Measurements from ENCODE around the gene COL28A1. TPM values are rescaled to one million over a fixed set of nuclear protein-coding genes. Genes with fewer than 3 reads are reported as not detected.

COL28A1 gene
- total and polyA plus RNA-seq, 7 experiments from 2014 or later: 0.12 to 0.49 (median 0.38) TPM; not detected in 2

GRCh38 chr7:7519056-7519455 lies 16.6 kb downstream of the COL28A1 start:
- H3K36me3 Mint-ChIP-seq: no peaks in the 10 kb centered on the region
- H3K9me3 Mint-ChIP-seq: no peaks in the 10 kb centered on the region
- intact Hi-C loops (cut with micrococcal nuclease): no loop called here

GRCh38 chr7:7517754-7518153 lies 17.9 kb downstream of the COL28A1 start:
- H3K27me3 ChIP-seq (ENCODE audit: control insufficient read depth in 2 of 2, insufficient read depth in 2 of 2, low read length in 2 of 2): no peaks in the 10 kb centered on the region
- Mint-ChIP-seq H3K27ac (no peak overlapping the region), H3K4me1 (no peaks in the 10 kb centered on the region), H3K27me3 (peaks cover 0 to 7% (median 0%) of the 10 kb centered on the region in 5 donors), H3K36me3 (no peaks in the 10 kb centered on the region), H3K4me3 (no peak overlapping the region), H3K9me3 (no peaks in the 10 kb centered on the region)
- DNase-seq: no peak
- H3K36me3 ChIP-seq (ENCODE audit: control insufficient read depth in 2 of 3, insufficient read depth in 3 of 3, low read length in 3 of 3): no peaks in the 10 kb centered on the region
- H3K4me1 ChIP-seq (ENCODE audit: control insufficient read depth in 2 of 2, insufficient read depth in 2 of 2, low read length in 2 of 2): no peaks in the 10 kb centered on the region
- H3K9me3 ChIP-seq (ENCODE audit: control insufficient read depth in 2 of 3, low read length in 3 of 3): no peaks in the 10 kb centered on the region
- POLR2A ChIA-PET: no interaction called here
- intact Hi-C loops (cut with micrococcal nuclease): no loop called here
- CTCF ChIA-PET: no interaction called here
- no peak overlapping the region for H3K27ac ChIP-seq (ENCODE audit: low read depth, low read length)
- H3K4me3 ChIP-seq (ENCODE audit: low read length): no peak overlapping the region
- no peak for ATAC-seq

More at GRCh38 chr7:7519056-7519455, 16.6 kb downstream of the COL28A1 start:
- H3K36me3 ChIP-seq (ENCODE audit: control insufficient read depth in 2 of 3, insufficient read depth in 3 of 3, low read length in 3 of 3): no peaks in the 10 kb centered on the region
- Mint-ChIP-seq H3K4me1 (no peaks in the 10 kb centered on the region), H3K4me3 (no peak overlapping the region), H3K27me3 (peaks cover 0 to 7% (median 0%) of the 10 kb centered on the region in 5 donors), H3K27ac (no peak overlapping the region)
- ATAC-seq: no peak
- H3K9me3 ChIP-seq (ENCODE audit: control insufficient read depth in 2 of 3, low read length in 3 of 3): no peaks in the 10 kb centered on the region
- H3K4me1 ChIP-seq (ENCODE audit: control insufficient read depth in 2 of 2, insufficient read depth in 2 of 2, low read length in 2 of 2): no peaks in the 10 kb centered on the region
- H3K27ac ChIP-seq (ENCODE audit: low read depth, low read length): no peak overlapping the region
- DNase-seq: no peak
- peaks cover 0 to under 1% of the 10 kb centered on the region in 2 donors for H3K27me3 ChIP-seq (ENCODE audit: control insufficient read depth in 2 of 2, insufficient read depth in 2 of 2, low read length in 2 of 2)
- CTCF ChIA-PET: no interaction called here
- no peak overlapping the region for H3K4me3 ChIP-seq (ENCODE audit: low read length)
- POLR2A ChIA-PET: no interaction called here

- Mint-ChIP-seq H3K27me3 (peaks cover 0 to 10% (median 0%) of the 10 kb centered on the region in 5 donors), H3K36me3 (no peaks in the 10 kb centered on the region), H3K4me3 (no peak overlapping the region), H3K9me3 (no peaks in the 10 kb centered on the region), H3K27ac (no peak overlapping the region), H3K4me1 (no peaks in the 10 kb centered on the region)
- Histone ChIP-seq H3K36me3 (ENCODE audit: control insufficient read depth in 2 of 3, insufficient read depth in 3 of 3, low read length in 3 of 3) (no peaks in the 10 kb centered on the region), H3K9me3 (ENCODE audit: control insufficient read depth in 2 of 3, low read length in 3 of 3) (no peaks in the 10 kb centered on the region), H3K27ac (ENCODE audit: low read depth, low read length) (no peak overlapping the region), H3K4me3 (ENCODE audit: low read length) (no peak overlapping the region), H3K27me3 (ENCODE audit: control insufficient read depth in 2 of 2, insufficient read depth in 2 of 2, low read length in 2 of 2) (no peaks in the 10 kb centered on the region), H3K4me1 (ENCODE audit: control insufficient read depth in 2 of 2, insufficient read depth in 2 of 2, low read length in 2 of 2) (no peaks in the 10 kb centered on the region)
- intact Hi-C loops (cut with micrococcal nuclease): no loop called here
- DNase-seq (no peak), ATAC-seq (no peak)
- CTCF ChIA-PET: no interaction called here
- POLR2A ChIA-PET: no interaction called here
These were observed 19.0 kb downstream of the COL28A1 start for GRCh38 chr7:7516662-7517061.

- Mint-ChIP-seq H3K27me3 (peaks cover 0 to 10% (median 0%) of the 10 kb centered on the region in 5 donors), H3K4me1 (no peaks in the 10 kb centered on the region), H3K9me3 (no peaks in the 10 kb centered on the region), H3K4me3 (no peak overlapping the region), H3K27ac (no peak overlapping the region), H3K36me3 (no peaks in the 10 kb centered on the region)
- no peak overlapping the region for H3K4me3 ChIP-seq (ENCODE audit: low read length)
- POLR2A ChIA-PET: interaction anchor here (0.7 kb wide), 1 partner anchor 378 kb away, joined by 3 read pairs; no protein-coding TSS in a partner anchor
- DNase-seq (no peak), ATAC-seq (no peak)
- intact Hi-C loops (cut with micrococcal nuclease): no loop called here
- CTCF ChIA-PET: no interaction called here
- no peak overlapping the region for H3K27ac ChIP-seq (ENCODE audit: low read depth, low read length)
- no peaks in the 10 kb centered on the region for H3K4me1 ChIP-seq (ENCODE audit: control insufficient read depth in 2 of 2, insufficient read depth in 2 of 2, low read length in 2 of 2)
- H3K36me3 ChIP-seq (ENCODE audit: control insufficient read depth in 2 of 3, insufficient read depth in 3 of 3, low read length in 3 of 3): no peaks in the 10 kb centered on the region
- no peaks in the 10 kb centered on the region for H3K9me3 ChIP-seq (ENCODE audit: control insufficient read depth in 2 of 3, low read length in 3 of 3)
- no peaks in the 10 kb centered on the region for H3K27me3 ChIP-seq (ENCODE audit: control insufficient read depth in 2 of 2, insufficient read depth in 2 of 2, low read length in 2 of 2)
These were observed 19.5 kb downstream of the COL28A1 start for GRCh38 chr7:7516156-7516555.

GRCh38 chr7:7512861-7513597 lies 22.6 kb downstream of the COL28A1 start:
- H3K36me3 ChIP-seq (ENCODE audit: control insufficient read depth in 2 of 3, insufficient read depth in 3 of 3, low read length in 3 of 3): no peaks in the 10 kb centered on the region
- H3K27me3 ChIP-seq (ENCODE audit: control insufficient read depth in 2 of 2, insufficient read depth in 2 of 2, low read length in 2 of 2): no peaks in the 10 kb centered on the region
- intact Hi-C loops (cut with micrococcal nuclease): no loop called here
- H3K4me3 ChIP-seq (ENCODE audit: low read length): no peak overlapping the region
- ChIA-PET POLR2A (no interaction called here), CTCF (interaction anchor here (1.5 kb wide), 1 partner anchor 10 kb away, joined by 3 read pairs; no protein-coding TSS in a partner anchor)
- no peak overlapping the region for H3K27ac ChIP-seq (ENCODE audit: low read depth, low read length)
- no peak overlapping the region for H3K27ac Mint-ChIP-seq
- DNase-seq (no peak), ATAC-seq (no peak)
- no peaks in the 10 kb centered on the region for H3K36me3 Mint-ChIP-seq
- no peak overlapping the region for H3K4me3 Mint-ChIP-seq
- H3K4me1 ChIP-seq (ENCODE audit: control insufficient read depth in 2 of 2, insufficient read depth in 2 of 2, low read length in 2 of 2): no peaks in the 10 kb centered on the region
- peaks cover 0 to 8% (median 0%) of the 10 kb centered on the region in 5 donors for H3K27me3 Mint-ChIP-seq
- no peaks in the 10 kb centered on the region for H3K4me1 Mint-ChIP-seq
- H3K9me3 ChIP-seq (ENCODE audit: control insufficient read depth in 2 of 3, low read length in 3 of 3): no peaks in the 10 kb centered on the region
- no peaks in the 10 kb centered on the region for H3K9me3 Mint-ChIP-seq

GRCh38 chr7:7510794-7511193 lies 24.9 kb downstream of the COL28A1 start:
- Histone ChIP-seq H3K36me3 (ENCODE audit: control insufficient read depth in 2 of 3, insufficient read depth in 3 of 3, low read length in 3 of 3) (no peaks in the 10 kb centered on the region), H3K27me3 (ENCODE audit: control insufficient read depth in 2 of 2, insufficient read depth in 2 of 2, low read length in 2 of 2) (no peaks in the 10 kb centered on the region), H3K9me3 (ENCODE audit: control insufficient read depth in 2 of 3, low read length in 3 of 3) (no peaks in the 10 kb centered on the region), H3K4me1 (ENCODE audit: control insufficient read depth in 2 of 2, insufficient read depth in 2 of 2, low read length in 2 of 2) (no peaks in the 10 kb centered on the region), H3K4me3 (ENCODE audit: low read length) (no peak overlapping the region), H3K27ac (ENCODE audit: low read depth, low read length) (no peak overlapping the region)
- Mint-ChIP-seq H3K4me3 (no peak overlapping the region), H3K36me3 (no peaks in the 10 kb centered on the region), H3K9me3 (no peaks in the 10 kb centered on the region), H3K4me1 (no peaks in the 10 kb centered on the region), H3K27ac (no peak overlapping the region), H3K27me3 (peaks cover 0 to 5% (median 0%) of the 10 kb centered on the region in 5 donors)
- CTCF ChIA-PET: no interaction called here
- intact Hi-C loops (cut with micrococcal nuclease): no loop called here
- POLR2A ChIA-PET: no interaction called here
- DNase-seq: no peak
- ATAC-seq: no peak

- peaks cover 0 to 5% (median 0%) of the 10 kb centered on the region in 5 donors for H3K27me3 Mint-ChIP-seq
- POLR2A ChIA-PET: no interaction called here
These were observed 29.8 kb downstream of the COL28A1 start for GRCh38 chr7:7505915-7506314.

More at GRCh38 chr7:7505915-7506314, 29.8 kb downstream of the COL28A1 start:
- no peaks in the 10 kb centered on the region for H3K27me3 ChIP-seq (ENCODE audit: control insufficient read depth in 2 of 2, insufficient read depth in 2 of 2, low read length in 2 of 2)
- H3K36me3 Mint-ChIP-seq: no peaks in the 10 kb centered on the region
- DNase-seq (no peak), ATAC-seq (no peak)
- no peaks in the 10 kb centered on the region for H3K4me1 ChIP-seq (ENCODE audit: control insufficient read depth in 2 of 2, insufficient read depth in 2 of 2, low read length in 2 of 2)
- CTCF ChIA-PET: no interaction called here
- no peak overlapping the region for H3K27ac Mint-ChIP-seq
- H3K9me3 ChIP-seq (ENCODE audit: control insufficient read depth in 2 of 3, low read length in 3 of 3): no peaks in the 10 kb centered on the region
- H3K4me3 ChIP-seq (ENCODE audit: low read length): no peak overlapping the region
- H3K27ac ChIP-seq (ENCODE audit: low read depth, low read length): no peak overlapping the region
- H3K4me3 Mint-ChIP-seq: no peak overlapping the region
- intact Hi-C loops (cut with micrococcal nuclease): no loop called here
- H3K4me1 Mint-ChIP-seq: no peaks in the 10 kb centered on the region
- no peaks in the 10 kb centered on the region for H3K9me3 Mint-ChIP-seq
- no peaks in the 10 kb centered on the region for H3K36me3 ChIP-seq (ENCODE audit: control insufficient read depth in 2 of 3, insufficient read depth in 3 of 3, low read length in 3 of 3)

All from naive thymus-derived CD4-positive, alpha-beta T cell (primary cell).